B cell (primary cell): ENCODE results near the gene DMAP1. TPM values are rescaled to one million over a fixed set of nuclear protein-coding genes. Genes with fewer than 3 reads are reported as not detected.
A peak's percentile ranks its signal among the peaks of the same experiment; 100 is the strongest.

Experiments
- ATAC-seq: fragments of 200-7000 bp; cut with Tn5 transposase; one replicate; pipeline ENCODE4 v1.10.0; 2021; ENCODE audit warnings: low read depth, mild to moderate bottlenecking, moderate number of reproducible peaks, moderate library complexity
- CTCF ChIA-PET: fragments of 350-600 bp; sonication (Branson Sonifier 250); formaldehyde crosslinking; loops from one replicate; lab custom pipeline; 2021; ENCODE audit warnings: antibody characterized with exemption, inconsistent platforms; lab: Charles Lee
- POLR2A ChIA-PET: fragments of 350-600 bp; sonication (Branson Sonifier 250); formaldehyde crosslinking; loops from one replicate; lab custom pipeline; 2021; ENCODE audit warnings: antibody characterized with exemption; lab: Charles Lee
- DNase-seq: peaks from one replicate; pipeline ENCODE4 v3.0.0; 2013
- H2AFZ ChIP-seq: 2 replicates; pipeline ENCODE4 v1.6.1; 2012; ENCODE audit warnings: mild to moderate bottlenecking, low read depth, low read length; ENCODE audit not compliant: insufficient read depth, poor library complexity, severe bottlenecking
- H3K27ac ChIP-seq, 2 donors: 1 replicate in 1 of 2; 2 replicates in 1 of 2; pipeline ENCODE4 v1.5.1; 2012 to 2013; ENCODE audit warnings: low read length in 2 of 2, mild to moderate bottlenecking in 2 of 2, moderate library complexity in 1 of 2
- H3K27me3 ChIP-seq, 4 experiments: fragments of 200-600 bp in 1 of 4; sonication (generic) in 1 of 4; replicated peaks in 1 of 4; 1 replicate in 2 of 4; 2 replicates in 2 of 4; pipeline versions ENCODE4 v1.6.1 to v1.7.0; 2013 to 2016; ENCODE audit warnings: low read length in 3 of 4, mild to moderate bottlenecking in 2 of 4, mixed read lengths in 1 of 4, moderate library complexity in 1 of 4; ENCODE audit not compliant: insufficient read depth in 4 of 4, control insufficient read depth in 3 of 4; ENCODE audit errors: control extremely low read depth in 1 of 4
- H3K36me3 ChIP-seq, 2 experiments: replicated peaks in 1 of 2; 1 replicate in 1 of 2; 2 replicates in 1 of 2; pipeline versions ENCODE4 v1.6.1 to v1.7.1; 2013; ENCODE audit warnings: low read length in 1 of 2; ENCODE audit not compliant: insufficient read depth in 2 of 2, control insufficient read depth in 1 of 2; ENCODE audit errors: control extremely low read depth in 1 of 2, extremely low read depth in 1 of 2
- H3K4me1 ChIP-seq, 2 donors: fragments of 200-600 bp in 1 of 2; sonication (generic) in 1 of 2; 1 replicate in 1 of 2; 2 replicates in 1 of 2; pipeline versions ENCODE4 v1.5.1 to v1.6.1; 2013 to 2017; ENCODE audit warnings: low read length in 2 of 2; ENCODE audit not compliant: control insufficient read depth in 2 of 2, insufficient read depth in 2 of 2
- H3K4me2 ChIP-seq: replicated peaks from 2 replicates; pipeline ENCODE3; 2012; ENCODE audit warnings: mild to moderate bottlenecking, low read depth, low read length; ENCODE audit not compliant: poor library complexity, severe bottlenecking
- H3K4me3 ChIP-seq, 5 experiments: fragments of 200-600 bp in 1 of 5; sonication (generic) in 1 of 5; 1 replicate in 3 of 5; 2 replicates in 2 of 5; pipeline versions ENCODE4 v1.5.1 to v1.7.0; 2011 to 2016; ENCODE audit warnings: low read length in 4 of 5, mild to moderate bottlenecking in 4 of 5, low read depth in 2 of 5, control low read depth in 1 of 5, moderate library complexity in 1 of 5; ENCODE audit not compliant: insufficient read depth in 1 of 5; ENCODE audit errors: control extremely low read depth in 1 of 5, extremely low read depth in 1 of 5
- H3K79me2 ChIP-seq: fragments of 200-600 bp; sonication (generic); one replicate; pipeline ENCODE4 v1.6.0; 2016; ENCODE audit warnings: low read length; ENCODE audit not compliant: control insufficient read depth, insufficient read depth
- H3K9ac ChIP-seq: fragments of 200-600 bp; sonication (generic); 2 replicates; pipeline ENCODE4 v1.6.1; 2017; ENCODE audit warnings: mild to moderate bottlenecking, low read length, moderate library complexity
- H3K9me3 ChIP-seq, 3 donors: one replicate each; pipeline versions ENCODE4 v1.6.1 to v1.7.1; 2013; ENCODE audit warnings: low read length in 2 of 3; ENCODE audit not compliant: control insufficient read depth in 2 of 3, insufficient read depth in 1 of 3; ENCODE audit errors: control extremely low read depth in 1 of 3
- H4K20me1 ChIP-seq: 2 replicates; pipeline ENCODE4 v1.6.0; 2012; ENCODE audit warnings: mild to moderate bottlenecking, low read length; ENCODE audit not compliant: insufficient read depth, control insufficient read depth, poor library complexity, severe bottlenecking
- H3K27ac Mint-ChIP-seq: one replicate; pipeline ENCODE4 v1.8.0; 2021; ENCODE audit warnings: mixed read lengths
- H3K27me3 Mint-ChIP-seq: one replicate; pipeline ENCODE4 v1.8.0; 2021; ENCODE audit warnings: mixed read lengths
- H3K4me1 Mint-ChIP-seq: one replicate; pipeline ENCODE4 v1.8.0; 2021; ENCODE audit warnings: mixed read lengths
- H3K4me3 Mint-ChIP-seq: one replicate; pipeline ENCODE4 v1.8.0; 2021; ENCODE audit warnings: mixed read lengths
- H3K9me3 Mint-ChIP-seq: one replicate; pipeline ENCODE4 v1.8.0; 2022; ENCODE audit warnings: mixed read lengths; ENCODE audit not compliant: insufficient read depth
- EZH2 ChIP-seq: IDR thresholded peaks from 2 replicates; pipeline ENCODE4 v1.6.1; 2012; ENCODE audit warnings: borderline replicate concordance, low read depth, mild to moderate bottlenecking, moderate library complexity, low read length; ENCODE audit not compliant: insufficient read depth, poor library complexity, severe bottlenecking
- WGBS: methylation state at CpG from one replicate; pipeline ENCODE4 v1.1.5; 2013; ENCODE audit warnings: missing lambda C conversion rate; ENCODE audit not compliant: insufficient coverage; 5-methylcytosine and 5-hydroxymethylcytosine counted together
- intact Hi-C: fragments of 100-400 bp; cut with micrococcal nuclease; formaldehyde crosslinking; loops from one replicate; pipeline ENCODE4 v1.10.0; 2022
- polyA minus RNA-seq: library from RNA; depleted of rRNA, polyadenylated mRNA; stranded (reverse); fragments of >200 nt; gene quantifications from 2 replicates; pipeline ENCODE4 v1.2.3, GENCODE V29; 2012
- polyA plus RNA-seq: library from polyadenylated mRNA; depleted of rRNA; stranded (reverse); fragments of >200 nt; gene quantifications from 2 replicates; pipeline ENCODE4 v1.2.3, GENCODE V29; 2012
- total RNA-seq, 2 donors: library from RNA; stranded (reverse); fragments of 120-200 nt in 1 of 2; gene quantifications; 1 replicate in 1 of 2; 2 replicates in 1 of 2; pipeline versions ENCODE4 v1.2.3 to v1.2.4, GENCODE V29; 2013 to 2022
- TF ChIP-seq, protein P1 (sequence below): fragments of 200-600 bp; IDR thresholded peaks from one replicate; pipeline ENCODE4 v1.8.0; 2022; ENCODE audit warnings: antibody characterized with exemption, mild to moderate bottlenecking

The DMAP1 gene
- total RNA-seq (88.5 and 95.5 TPM in 2 replicates), polyA plus RNA-seq (116 and 132 TPM in 2 replicates), polyA minus RNA-seq (32.4 and 45.8 TPM in 2 replicates)
- total RNA-seq (2013), result 34.1 TPM

GRCh38 chr1:44213222-44214112 is at the start of gene DMAP1:
DMAP1 (plus strand) TSS chr1:44213471; CDS start chr1:44213754, 283 bp downstream.
- Mint-ChIP-seq H3K4me1 (peaks cover 32% of the 10 kb centered on the region), H3K27me3 (no peaks in the 10 kb centered on the region), H3K4me3 (peak within 1 kb of the TSS; percentile 97), H3K27ac (peak within 1 kb of the TSS; percentile 93), H3K9me3 (no peaks in the 10 kb centered on the region)
- Histone ChIP-seq H3K79me2 (peaks cover 18% of the 10 kb centered on the region), H3K9me3 (no peaks in the 10 kb centered on the region), H3K4me3 (peak within 1 kb of the TSS; percentile 77 to 95 (median 84)), H3K36me3 (peaks cover 0 to 24% of the 10 kb centered on the region in 2 experiments), H3K27me3 (no peaks in the 10 kb centered on the region), H2AFZ (peak within 1 kb of the TSS; percentile 97), H4K20me1 (no peaks in the 10 kb centered on the region), H3K4me2 (peak within 1 kb of the TSS; percentile 83), H3K27ac (peak within 1 kb of the TSS; percentile 45 to 53), H3K4me1 (peaks cover 16 to 17% of the 10 kb centered on the region in 2 donors), H3K9ac (peak within 1 kb of the TSS; percentile 86)
- peak; percentile 92 for DNase-seq
- peak; percentile 81 for ATAC-seq
- POLR2A ChIA-PET, result no interaction called here
- WGBS, result under 1% methylated on average over 44 of the region's 44 CpGs
- no peak for TF ChIP-seq EZH2
- TF ChIP-seq, protein P1, sequence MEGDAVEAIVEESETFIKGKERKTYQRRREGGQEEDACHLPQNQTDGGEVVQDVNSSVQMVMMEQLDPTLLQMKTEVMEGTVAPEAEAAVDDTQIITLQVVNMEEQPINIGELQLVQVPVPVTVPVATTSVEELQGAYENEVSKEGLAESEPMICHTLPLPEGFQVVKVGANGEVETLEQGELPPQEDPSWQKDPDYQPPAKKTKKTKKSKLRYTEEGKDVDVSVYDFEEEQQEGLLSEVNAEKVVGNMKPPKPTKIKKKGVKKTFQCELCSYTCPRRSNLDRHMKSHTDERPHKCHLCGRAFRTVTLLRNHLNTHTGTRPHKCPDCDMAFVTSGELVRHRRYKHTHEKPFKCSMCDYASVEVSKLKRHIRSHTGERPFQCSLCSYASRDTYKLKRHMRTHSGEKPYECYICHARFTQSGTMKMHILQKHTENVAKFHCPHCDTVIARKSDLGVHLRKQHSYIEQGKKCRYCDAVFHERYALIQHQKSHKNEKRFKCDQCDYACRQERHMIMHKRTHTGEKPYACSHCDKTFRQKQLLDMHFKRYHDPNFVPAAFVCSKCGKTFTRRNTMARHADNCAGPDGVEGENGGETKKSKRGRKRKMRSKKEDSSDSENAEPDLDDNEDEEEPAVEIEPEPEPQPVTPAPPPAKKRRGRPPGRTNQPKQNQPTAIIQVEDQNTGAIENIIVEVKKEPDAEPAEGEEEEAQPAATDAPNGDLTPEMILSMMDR, result no peak
- CTCF ChIA-PET, result interaction anchor here (1.3 to 1.6 kb wide), 3 partner anchors 14 to 439 kb away, joined by 4 to 5 read pairs (median 4); no protein-coding TSS in a partner anchor
- intact Hi-C loops, result loop anchor here (1.0 kb wide), 1 partner anchor 461 kb away; the partner anchor contains the start of genes ARMH1 and TMEM53
